WTC11 (cell line): ENCODE measurements around the gene PSD. TPM values are rescaled to one million over a fixed set of nuclear protein-coding genes. Genes with fewer than 3 reads are reported as not detected.

Source experiments
- ATAC-seq: fragments of 200-7000 bp; cut with Tn5 transposase; 2 replicates; pipeline ENCODE4 v1.10.0; 2021; ENCODE audit warnings: mild to moderate bottlenecking, moderate library complexity
- CTCF ChIA-PET: fragments of 300-600 bp; sonication (Branson Sonifier 250); formaldehyde crosslinking; loops from one replicate; lab custom pipeline; 2021; ENCODE audit warnings: antibody characterized with exemption; lab: Charles Lee
- POLR2A ChIA-PET: fragments of 350-600 bp; sonication (Branson Sonifier 250); formaldehyde crosslinking; loops from one replicate; lab custom pipeline; 2021; ENCODE audit warnings: antibody characterized with exemption; lab: Charles Lee
- DNase-seq: peaks from one replicate; pipeline ENCODE4 v3.0.0; 2021; ENCODE audit warnings: low spot score
- H3K27ac Mint-ChIP-seq: 2 replicates; pipeline ENCODE4 v1.8.0; 2021; ENCODE audit warnings: mixed read lengths
- H3K27me3 Mint-ChIP-seq: 2 replicates; pipeline ENCODE4 v1.8.0; 2021; ENCODE audit warnings: low read depth, mild to moderate bottlenecking, moderate library complexity, mixed read lengths
- H3K36me3 Mint-ChIP-seq: 2 replicates; pipeline ENCODE4 v1.8.0; 2021; ENCODE audit warnings: mixed read lengths
- H3K4me1 Mint-ChIP-seq: 2 replicates; pipeline ENCODE4 v1.8.0; 2022; ENCODE audit warnings: mixed read lengths
- H3K4me3 Mint-ChIP-seq: 2 replicates; pipeline ENCODE4 v1.8.0; 2021; ENCODE audit warnings: mild to moderate bottlenecking, moderate library complexity, mixed read lengths
- H3K9me3 Mint-ChIP-seq: 2 replicates; pipeline ENCODE4 v1.8.0; 2021; ENCODE audit warnings: mixed read lengths
- AR ChIP-seq: fragments of 250-450 bp; sonication (Bioruptor Pico); IDR thresholded peaks from 2 replicates; pipeline ENCODE4 v1.9.0; 2021; ENCODE audit warnings: mild to moderate bottlenecking
- ATF2 ChIP-seq: sonication (generic); formaldehyde crosslinking; IDR thresholded peaks from 2 replicates; pipeline ENCODE4 v1.8.1; 2022; ENCODE audit warnings: low read depth, missing genetic modification reagents, borderline replicate concordance
- CTCF ChIP-seq: fragments of 200-600 bp; IDR thresholded peaks from 2 replicates; pipeline ENCODE4 v1.8.0; 2022; ENCODE audit warnings: antibody characterized with exemption
- FOXJ3 ChIP-seq: sonication (generic); formaldehyde crosslinking; IDR thresholded peaks from 2 replicates; pipeline ENCODE4 v1.9.0; 2021; ENCODE audit warnings: missing genetic modification reagents, mild to moderate bottlenecking, borderline replicate concordance
- MXD4 ChIP-seq: fragments of 250-450 bp; sonication (Bioruptor Pico); IDR thresholded peaks from 2 replicates; pipeline ENCODE4 v1.8.0; 2021; ENCODE audit warnings: mild to moderate bottlenecking, moderate library complexity, borderline replicate concordance
- MYBL2 ChIP-seq: sonication (generic); formaldehyde crosslinking; IDR thresholded peaks from 2 replicates; pipeline ENCODE4 v1.8.1; 2023; ENCODE audit warnings: mild to moderate bottlenecking, moderate library complexity, missing genetic modification reagents
- NFE2L1 ChIP-seq: sonication (generic); formaldehyde crosslinking; IDR thresholded peaks from 2 replicates; pipeline ENCODE4 v1.8.1; 2023; ENCODE audit warnings: missing genetic modification reagents
- NR3C1 ChIP-seq: sonication (generic); formaldehyde crosslinking; conservative IDR thresholded peaks from 2 replicates; pipeline ENCODE4 v1.8.1; 2023; ENCODE audit warnings: low read depth, mild to moderate bottlenecking, missing genetic modification reagents
- OVOL2 ChIP-seq: fragments of 250-450 bp; sonication (Bioruptor Pico); IDR thresholded peaks from 2 replicates; pipeline ENCODE4 v1.9.0; 2021; ENCODE audit warnings: mild to moderate bottlenecking, borderline replicate concordance
- ZNF138 ChIP-seq: sonication (generic); formaldehyde crosslinking; conservative IDR thresholded peaks from 2 replicates; pipeline ENCODE4 v1.8.1; 2022; ENCODE audit warnings: mild to moderate bottlenecking, moderate library complexity, missing genetic modification reagents
- ZNF219 ChIP-seq: sonication (generic); formaldehyde crosslinking; IDR thresholded peaks from 2 replicates; pipeline ENCODE4 v1.8.0; 2023; ENCODE audit warnings: missing genetic modification reagents, mild to moderate bottlenecking, borderline replicate concordance
- ZNF232 ChIP-seq: sonication (generic); formaldehyde crosslinking; IDR thresholded peaks from 2 replicates; pipeline ENCODE4 v1.8.0; 2022; ENCODE audit warnings: mild to moderate bottlenecking, missing genetic modification reagents
- total RNA-seq: library from RNA; stranded (reverse); gene quantifications from 3 replicates; pipeline ENCODE4 v1.2.3, GENCODE V29; 2021
- TF ChIP-seq, protein P1 (sequence below): sonication (generic); formaldehyde crosslinking; IDR thresholded peaks from 2 replicates; pipeline ENCODE4 v1.8.1; 2023; ENCODE audit warnings: mild to moderate bottlenecking, missing genetic modification reagents, borderline replicate concordance
- TF ChIP-seq, protein P2 (sequence below): sonication (generic); formaldehyde crosslinking; IDR thresholded peaks from 2 replicates; pipeline ENCODE4 v1.8.0; 2022; ENCODE audit warnings: mild to moderate bottlenecking, missing genetic modification reagents
- TF ChIP-seq, protein P3 (sequence below): sonication (generic); formaldehyde crosslinking; conservative IDR thresholded peaks from 2 replicates; pipeline ENCODE4 v1.8.1; 2023; ENCODE audit warnings: mild to moderate bottlenecking, low read depth, missing genetic modification reagents, moderate library complexity
- TF ChIP-seq, protein P4 (sequence below): sonication (generic); formaldehyde crosslinking; IDR thresholded peaks from 2 replicates; pipeline ENCODE4 v1.8.0; 2022; ENCODE audit warnings: mild to moderate bottlenecking, missing genetic modification reagents
- TF ChIP-seq, protein P5 (sequence below): sonication (generic); formaldehyde crosslinking; IDR thresholded peaks from 2 replicates; pipeline ENCODE4 v1.8.1; 2022; ENCODE audit warnings: mild to moderate bottlenecking, moderate library complexity, missing genetic modification reagents

The PSD gene
- total RNA-seq, 1 experiment from 2014 or later: 12.5 TPM

DNA sequence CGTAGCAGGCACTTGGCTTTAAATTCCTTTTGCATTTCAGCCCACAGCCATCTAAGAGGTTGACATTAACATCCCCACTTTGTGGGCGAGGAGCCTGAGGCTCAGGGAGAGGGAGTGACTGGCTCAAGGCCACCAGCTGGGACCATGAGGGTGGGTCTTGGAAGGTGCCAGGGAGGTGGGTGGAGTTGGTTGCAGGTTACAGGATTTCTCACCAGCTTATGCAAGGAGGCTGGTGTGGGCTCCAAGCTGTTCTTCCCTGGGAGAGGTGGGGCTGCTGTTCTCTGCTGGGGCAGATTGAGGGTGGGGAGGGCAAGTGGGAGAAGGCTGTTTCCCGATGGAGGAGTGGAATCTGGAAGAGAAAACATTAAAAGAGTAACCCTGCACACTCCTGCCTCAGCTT lies 46.9 kb upstream of the PSD start (continued):
- TF ChIP-seq, protein P1, sequence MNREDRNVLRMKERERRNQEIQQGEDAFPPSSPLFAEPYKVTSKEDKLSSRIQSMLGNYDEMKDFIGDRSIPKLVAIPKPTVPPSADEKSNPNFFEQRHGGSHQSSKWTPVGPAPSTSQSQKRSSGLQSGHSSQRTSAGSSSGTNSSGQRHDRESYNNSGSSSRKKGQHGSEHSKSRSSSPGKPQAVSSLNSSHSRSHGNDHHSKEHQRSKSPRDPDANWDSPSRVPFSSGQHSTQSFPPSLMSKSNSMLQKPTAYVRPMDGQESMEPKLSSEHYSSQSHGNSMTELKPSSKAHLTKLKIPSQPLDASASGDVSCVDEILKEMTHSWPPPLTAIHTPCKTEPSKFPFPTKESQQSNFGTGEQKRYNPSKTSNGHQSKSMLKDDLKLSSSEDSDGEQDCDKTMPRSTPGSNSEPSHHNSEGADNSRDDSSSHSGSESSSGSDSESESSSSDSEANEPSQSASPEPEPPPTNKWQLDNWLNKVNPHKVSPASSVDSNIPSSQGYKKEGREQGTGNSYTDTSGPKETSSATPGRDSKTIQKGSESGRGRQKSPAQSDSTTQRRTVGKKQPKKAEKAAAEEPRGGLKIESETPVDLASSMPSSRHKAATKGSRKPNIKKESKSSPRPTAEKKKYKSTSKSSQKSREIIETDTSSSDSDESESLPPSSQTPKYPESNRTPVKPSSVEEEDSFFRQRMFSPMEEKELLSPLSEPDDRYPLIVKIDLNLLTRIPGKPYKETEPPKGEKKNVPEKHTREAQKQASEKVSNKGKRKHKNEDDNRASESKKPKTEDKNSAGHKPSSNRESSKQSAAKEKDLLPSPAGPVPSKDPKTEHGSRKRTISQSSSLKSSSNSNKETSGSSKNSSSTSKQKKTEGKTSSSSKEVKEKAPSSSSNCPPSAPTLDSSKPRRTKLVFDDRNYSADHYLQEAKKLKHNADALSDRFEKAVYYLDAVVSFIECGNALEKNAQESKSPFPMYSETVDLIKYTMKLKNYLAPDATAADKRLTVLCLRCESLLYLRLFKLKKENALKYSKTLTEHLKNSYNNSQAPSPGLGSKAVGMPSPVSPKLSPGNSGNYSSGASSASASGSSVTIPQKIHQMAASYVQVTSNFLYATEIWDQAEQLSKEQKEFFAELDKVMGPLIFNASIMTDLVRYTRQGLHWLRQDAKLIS (CRISPR knock-in tag): no peak
- TF ChIP-seq ZNF219 (no peak), ZNF138 (CRISPR knock-in tag) (no peak), FOXJ3 (no peak)

GRCh38 chr10:102463983-102464382 lies 45.4 kb upstream of the PSD start:
- Mint-ChIP-seq H3K36me3 (peaks cover 2% of the 10 kb centered on the region; the same call in 1 of the 2 replicates), H3K4me3 (peak overlapping the region; percentile 97), H3K4me1 (peaks cover 37% of the 10 kb centered on the region), H3K27me3 (peaks cover 2% of the 10 kb centered on the region; the same call in 1 of the 2 replicates), H3K9me3 (no peaks in the 10 kb centered on the region), H3K27ac (no peak overlapping the region)
- TF ChIP-seq NR3C1 (CRISPR knock-in tag) (no peak), AR (CRISPR knock-in tag) (no peak), CTCF (no peak), NFE2L1 (CRISPR knock-in tag) (no peak), ATF2 (CRISPR knock-in tag) (no peak), MXD4 (CRISPR knock-in tag) (no peak), MYBL2 (CRISPR knock-in tag) (no peak), OVOL2 (CRISPR knock-in tag) (no peak), ZNF232 (CRISPR knock-in tag) (no peak)
- TF ChIP-seq, protein P2, sequence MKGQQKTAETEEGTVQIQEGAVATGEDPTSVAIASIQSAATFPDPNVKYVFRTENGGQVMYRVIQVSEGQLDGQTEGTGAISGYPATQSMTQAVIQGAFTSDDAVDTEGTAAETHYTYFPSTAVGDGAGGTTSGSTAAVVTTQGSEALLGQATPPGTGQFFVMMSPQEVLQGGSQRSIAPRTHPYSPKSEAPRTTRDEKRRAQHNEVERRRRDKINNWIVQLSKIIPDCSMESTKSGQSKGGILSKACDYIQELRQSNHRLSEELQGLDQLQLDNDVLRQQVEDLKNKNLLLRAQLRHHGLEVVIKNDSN: no peak
- TF ChIP-seq, protein P3, sequence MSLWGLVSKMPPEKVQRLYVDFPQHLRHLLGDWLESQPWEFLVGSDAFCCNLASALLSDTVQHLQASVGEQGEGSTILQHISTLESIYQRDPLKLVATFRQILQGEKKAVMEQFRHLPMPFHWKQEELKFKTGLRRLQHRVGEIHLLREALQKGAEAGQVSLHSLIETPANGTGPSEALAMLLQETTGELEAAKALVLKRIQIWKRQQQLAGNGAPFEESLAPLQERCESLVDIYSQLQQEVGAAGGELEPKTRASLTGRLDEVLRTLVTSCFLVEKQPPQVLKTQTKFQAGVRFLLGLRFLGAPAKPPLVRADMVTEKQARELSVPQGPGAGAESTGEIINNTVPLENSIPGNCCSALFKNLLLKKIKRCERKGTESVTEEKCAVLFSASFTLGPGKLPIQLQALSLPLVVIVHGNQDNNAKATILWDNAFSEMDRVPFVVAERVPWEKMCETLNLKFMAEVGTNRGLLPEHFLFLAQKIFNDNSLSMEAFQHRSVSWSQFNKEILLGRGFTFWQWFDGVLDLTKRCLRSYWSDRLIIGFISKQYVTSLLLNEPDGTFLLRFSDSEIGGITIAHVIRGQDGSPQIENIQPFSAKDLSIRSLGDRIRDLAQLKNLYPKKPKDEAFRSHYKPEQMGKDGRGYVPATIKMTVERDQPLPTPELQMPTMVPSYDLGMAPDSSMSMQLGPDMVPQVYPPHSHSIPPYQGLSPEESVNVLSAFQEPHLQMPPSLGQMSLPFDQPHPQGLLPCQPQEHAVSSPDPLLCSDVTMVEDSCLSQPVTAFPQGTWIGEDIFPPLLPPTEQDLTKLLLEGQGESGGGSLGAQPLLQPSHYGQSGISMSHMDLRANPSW (CRISPR knock-in tag): no peak
- TF ChIP-seq, protein P4, sequence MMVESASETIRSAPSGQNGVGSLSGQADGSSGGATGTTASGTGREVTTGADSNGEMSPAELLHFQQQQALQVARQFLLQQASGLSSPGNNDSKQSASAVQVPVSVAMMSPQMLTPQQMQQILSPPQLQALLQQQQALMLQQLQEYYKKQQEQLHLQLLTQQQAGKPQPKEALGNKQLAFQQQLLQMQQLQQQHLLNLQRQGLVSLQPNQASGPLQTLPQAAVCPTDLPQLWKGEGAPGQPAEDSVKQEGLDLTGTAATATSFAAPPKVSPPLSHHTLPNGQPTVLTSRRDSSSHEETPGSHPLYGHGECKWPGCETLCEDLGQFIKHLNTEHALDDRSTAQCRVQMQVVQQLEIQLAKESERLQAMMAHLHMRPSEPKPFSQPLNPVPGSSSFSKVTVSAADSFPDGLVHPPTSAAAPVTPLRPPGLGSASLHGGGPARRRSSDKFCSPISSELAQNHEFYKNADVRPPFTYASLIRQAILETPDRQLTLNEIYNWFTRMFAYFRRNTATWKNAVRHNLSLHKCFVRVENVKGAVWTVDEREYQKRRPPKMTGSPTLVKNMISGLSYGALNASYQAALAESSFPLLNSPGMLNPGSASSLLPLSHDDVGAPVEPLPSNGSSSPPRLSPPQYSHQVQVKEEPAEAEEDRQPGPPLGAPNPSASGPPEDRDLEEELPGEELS: no peak
- TF ChIP-seq, protein P5, sequence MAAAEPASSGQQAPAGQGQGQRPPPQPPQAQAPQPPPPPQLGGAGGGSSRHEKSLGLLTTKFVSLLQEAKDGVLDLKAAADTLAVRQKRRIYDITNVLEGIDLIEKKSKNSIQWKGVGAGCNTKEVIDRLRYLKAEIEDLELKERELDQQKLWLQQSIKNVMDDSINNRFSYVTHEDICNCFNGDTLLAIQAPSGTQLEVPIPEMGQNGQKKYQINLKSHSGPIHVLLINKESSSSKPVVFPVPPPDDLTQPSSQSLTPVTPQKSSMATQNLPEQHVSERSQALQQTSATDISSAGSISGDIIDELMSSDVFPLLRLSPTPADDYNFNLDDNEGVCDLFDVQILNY (CRISPR knock-in tag): no peak
- DNase-seq (no peak), ATAC-seq (no peak)
- CTCF ChIA-PET: interaction anchor here (1.1 to 4.3 kb wide), 4 partner anchors 40 to 120 kb away, joined by 3 to 33 read pairs (median 16); partner anchors contain the start of genes ACTR1A, FBXL15 and SUFU
- POLR2A ChIA-PET: interaction anchor here (1.6 to 3.8 kb wide), 2 partner anchors 13 to 42 kb away, joined by 6 to 33 read pairs; partner anchors contain the start of genes C10orf95 and FBXL15
